ENCODE data around the gene PEMT.

DNA sequence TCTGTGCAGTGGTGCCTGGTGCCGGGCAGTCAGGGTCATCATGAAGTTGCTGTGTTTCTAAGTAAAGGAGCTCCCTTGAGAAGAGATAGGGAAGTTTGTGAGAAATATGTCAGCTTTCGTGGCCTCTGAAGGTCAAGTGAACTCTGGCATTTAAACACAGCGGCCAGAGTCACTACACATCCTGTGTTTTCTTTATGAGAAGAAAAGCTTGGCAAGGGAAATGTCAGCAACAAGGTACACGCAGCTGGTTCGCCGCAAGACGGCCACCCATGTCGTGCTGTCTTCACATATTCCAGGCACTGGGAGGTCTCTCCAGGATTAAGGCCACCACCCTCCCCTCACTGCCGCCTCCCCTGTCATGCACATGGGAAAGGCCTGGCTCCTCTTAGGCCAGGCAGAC lies 33.2 kb upstream of the PEMT start:
- TF ChIP-seq, protein P1, sequence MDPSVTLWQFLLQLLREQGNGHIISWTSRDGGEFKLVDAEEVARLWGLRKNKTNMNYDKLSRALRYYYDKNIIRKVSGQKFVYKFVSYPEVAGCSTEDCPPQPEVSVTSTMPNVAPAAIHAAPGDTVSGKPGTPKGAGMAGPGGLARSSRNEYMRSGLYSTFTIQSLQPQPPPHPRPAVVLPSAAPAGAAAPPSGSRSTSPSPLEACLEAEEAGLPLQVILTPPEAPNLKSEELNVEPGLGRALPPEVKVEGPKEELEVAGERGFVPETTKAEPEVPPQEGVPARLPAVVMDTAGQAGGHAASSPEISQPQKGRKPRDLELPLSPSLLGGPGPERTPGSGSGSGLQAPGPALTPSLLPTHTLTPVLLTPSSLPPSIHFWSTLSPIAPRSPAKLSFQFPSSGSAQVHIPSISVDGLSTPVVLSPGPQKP (IDR thresholded peaks at IDR 0.05; ENCODE audit: low read depth, low read length), result no peak
- TF ChIP-seq CTCF (IDR thresholded peaks at IDR 0.05) (no peak), PHF8 (IDR thresholded peaks at IDR 0.05; ENCODE audit: borderline replicate concordance, low read depth) (no peak), POLR2A (IDR thresholded peaks at IDR 0.05; ENCODE audit: low read length) (no peak), MAFK (IDR thresholded peaks at IDR 0.05; ENCODE audit: partially characterized antibody) (no peak)
- TF ChIP-seq, protein P2, sequence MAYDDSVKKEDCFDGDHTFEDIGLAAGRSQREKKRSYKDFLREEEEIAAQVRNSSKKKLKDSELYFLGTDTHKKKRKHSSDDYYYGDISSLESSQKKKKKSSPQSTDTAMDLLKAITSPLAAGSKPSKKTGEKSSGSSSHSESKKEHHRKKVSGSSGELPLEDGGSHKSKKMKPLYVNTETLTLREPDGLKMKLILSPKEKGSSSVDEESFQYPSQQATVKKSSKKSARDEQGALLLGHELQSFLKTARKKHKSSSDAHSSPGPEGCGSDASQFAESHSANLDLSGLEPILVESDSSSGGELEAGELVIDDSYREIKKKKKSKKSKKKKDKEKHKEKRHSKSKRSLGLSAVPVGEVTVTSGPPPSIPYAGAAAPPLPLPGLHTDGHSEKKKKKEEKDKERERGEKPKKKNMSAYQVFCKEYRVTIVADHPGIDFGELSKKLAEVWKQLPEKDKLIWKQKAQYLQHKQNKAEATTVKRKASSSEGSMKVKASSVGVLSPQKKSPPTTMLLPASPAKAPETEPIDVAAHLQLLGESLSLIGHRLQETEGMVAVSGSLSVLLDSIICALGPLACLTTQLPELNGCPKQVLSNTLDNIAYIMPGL (CRISPR knock-in tag; IDR thresholded peaks at IDR 0.05; ENCODE audit: borderline replicate concordance), result no peak
